TTC549 (cell line): Measurements from ENCODE around the gene NAAA.
"Not testable (repeated sequence)": the region's sequence is repeated elsewhere in the genome, so short reads cannot be mapped to it uniquely, and the experiment has no call there.

ENCODE experiments used
- FAIRE-seq: peaks from 2 replicates; lab custom pipeline; 2012; peaks lifted over from hg19 to GRCh38; lab: Jason Lieb, UNC

NAAA gene

DNA sequence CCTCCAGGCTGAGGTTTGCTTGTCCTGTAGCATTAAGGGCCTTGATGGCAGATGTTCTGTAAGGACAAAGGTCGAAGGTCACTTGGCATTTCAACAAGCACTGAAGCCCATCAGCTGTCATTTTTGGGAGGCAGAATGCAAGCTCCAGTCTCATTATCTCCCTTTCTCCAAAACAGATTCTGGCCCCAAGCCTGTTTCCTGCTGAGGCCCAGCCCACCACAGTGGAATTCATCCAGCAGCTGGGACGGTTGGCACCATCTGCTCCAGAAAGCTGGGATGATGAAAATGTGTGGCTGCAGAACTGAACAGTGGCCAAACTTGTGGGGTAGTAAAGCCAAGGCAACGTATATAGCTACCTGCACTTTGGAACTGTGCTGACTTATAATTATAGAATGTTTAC is 20.9 kb downstream of the NAAA start:
- FAIRE-seq = no peak

DNA sequence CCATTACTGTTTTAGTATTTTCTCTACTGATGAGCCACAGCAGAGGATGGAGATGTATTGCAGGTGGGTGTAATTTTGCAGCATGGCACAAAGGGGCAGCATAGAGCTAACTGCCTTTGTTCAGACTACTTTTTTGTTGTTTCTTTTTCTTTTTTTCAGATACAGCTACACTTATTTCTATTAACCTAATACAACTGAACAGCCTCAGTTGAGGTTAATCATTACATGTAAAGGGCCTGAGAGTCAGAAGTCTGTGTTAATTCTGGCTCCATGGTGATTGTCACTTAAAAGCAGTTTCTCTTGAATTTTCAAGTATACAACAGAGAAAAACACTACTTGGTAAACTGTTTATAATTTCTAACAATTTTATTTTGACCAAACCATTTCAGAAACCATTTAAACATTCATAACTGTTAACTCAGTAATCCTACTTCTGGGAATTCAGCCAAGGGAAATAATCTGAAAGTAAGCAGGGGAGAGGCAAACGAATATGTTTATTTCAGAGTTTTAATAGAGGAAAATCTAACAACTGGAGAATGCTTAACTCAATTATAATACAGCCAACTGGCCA is 24.6 kb downstream of the NAAA start:
- FAIRE-seq = peak; percentile 41

DNA sequence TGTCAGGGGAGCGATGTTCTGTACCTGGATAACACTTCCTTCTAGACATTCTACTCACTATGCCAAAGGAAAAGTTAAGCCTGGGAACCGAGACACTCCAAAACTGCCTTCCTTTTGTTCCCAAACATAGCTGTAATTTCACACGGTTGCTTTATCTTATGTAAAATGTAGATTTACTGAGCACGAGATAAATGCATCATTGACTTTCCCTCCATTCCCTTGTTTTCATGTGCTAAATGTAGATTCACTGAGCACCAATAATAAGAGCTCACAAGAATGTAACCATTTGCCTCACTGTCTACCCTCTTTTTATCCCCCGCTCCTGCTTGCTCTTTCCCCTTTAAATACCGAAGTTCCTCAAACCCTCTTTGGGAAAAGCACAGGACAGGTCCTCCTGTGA is 27.8 kb downstream of the NAAA start:
- no peak for FAIRE-seq

DNA sequence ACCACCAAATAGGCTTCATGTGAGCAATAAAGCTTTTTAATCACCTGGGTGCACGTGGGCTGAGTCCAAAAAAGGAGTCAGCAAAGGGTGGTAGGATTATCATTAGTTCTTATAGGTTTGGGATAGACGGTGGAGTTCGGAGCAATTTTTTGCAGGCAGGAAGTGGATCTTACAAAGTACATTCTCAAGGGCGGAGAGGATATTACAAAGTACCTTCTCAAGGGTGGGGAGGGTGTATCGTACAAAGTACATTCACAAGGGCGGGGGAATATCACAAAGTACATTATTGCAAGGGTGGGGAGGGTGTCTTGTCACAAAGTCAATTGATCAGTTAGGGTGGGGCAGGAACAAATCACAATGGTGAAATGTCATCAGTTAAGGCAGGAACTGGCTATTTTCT is 30.0 kb downstream of the NAAA start:
- not testable (repeated sequence) for FAIRE-seq

DNA sequence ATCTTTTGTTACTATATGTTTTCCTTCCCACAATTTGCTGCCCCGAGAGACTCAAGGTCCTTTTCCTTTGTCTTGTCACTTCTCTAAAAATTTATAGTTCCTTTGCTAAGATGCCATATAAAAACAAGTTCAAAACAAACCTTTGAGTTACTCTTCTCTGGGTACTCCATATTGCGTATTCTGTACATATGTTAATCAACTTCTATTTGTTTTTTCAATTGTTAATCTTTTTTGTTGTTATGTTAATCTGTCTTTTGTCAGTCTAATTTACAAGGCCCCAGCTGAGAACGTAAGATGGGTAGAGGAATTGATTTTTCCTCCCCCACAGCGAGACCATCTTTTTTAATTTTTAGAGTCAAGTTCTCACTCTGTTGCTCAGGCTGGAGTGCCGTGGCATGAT is 31.4 kb downstream of the NAAA start:
- FAIRE-seq = no peak

DNA sequence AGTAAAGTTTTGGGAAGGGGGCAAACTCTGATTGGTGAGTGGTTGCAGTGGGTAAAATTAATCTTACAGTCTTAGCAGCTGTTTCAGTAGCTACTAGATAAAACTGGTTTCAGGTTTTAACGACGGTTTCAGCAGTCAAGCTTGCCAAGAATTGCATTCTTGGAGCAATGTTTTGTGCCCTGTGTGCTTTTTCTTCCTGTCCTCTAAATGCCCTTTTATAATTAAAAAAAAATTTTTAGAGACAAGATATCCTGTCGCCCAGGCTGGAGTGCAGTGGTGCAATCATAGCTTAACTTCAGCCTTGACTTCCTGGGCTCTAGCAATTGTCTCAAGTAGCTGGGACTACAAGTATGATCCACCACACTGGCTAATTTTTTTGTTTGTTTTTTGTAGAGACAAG is 32.3 kb downstream of the NAAA start:
- FAIRE-seq = no peak

DNA sequence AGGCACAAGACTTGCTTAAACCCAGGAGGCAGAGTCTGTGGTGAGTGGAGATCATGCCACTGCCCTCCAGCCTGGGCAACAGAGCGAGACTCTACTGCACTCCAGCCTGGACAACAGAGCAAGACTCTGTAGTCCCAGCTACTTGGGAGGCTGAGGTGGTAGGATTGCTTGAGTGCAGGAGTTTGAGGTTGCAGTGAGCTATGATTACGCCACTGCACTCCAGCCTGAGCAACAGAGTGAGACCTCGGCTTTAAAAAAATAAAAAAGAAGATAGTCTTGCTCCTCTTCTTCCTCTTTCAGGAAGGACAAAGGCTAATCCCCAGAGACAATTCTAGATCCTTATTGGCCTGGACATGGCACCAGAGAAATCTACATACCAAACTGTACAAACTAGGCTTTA is 32.8 kb downstream of the NAAA start:
- no peak for FAIRE-seq

DNA sequence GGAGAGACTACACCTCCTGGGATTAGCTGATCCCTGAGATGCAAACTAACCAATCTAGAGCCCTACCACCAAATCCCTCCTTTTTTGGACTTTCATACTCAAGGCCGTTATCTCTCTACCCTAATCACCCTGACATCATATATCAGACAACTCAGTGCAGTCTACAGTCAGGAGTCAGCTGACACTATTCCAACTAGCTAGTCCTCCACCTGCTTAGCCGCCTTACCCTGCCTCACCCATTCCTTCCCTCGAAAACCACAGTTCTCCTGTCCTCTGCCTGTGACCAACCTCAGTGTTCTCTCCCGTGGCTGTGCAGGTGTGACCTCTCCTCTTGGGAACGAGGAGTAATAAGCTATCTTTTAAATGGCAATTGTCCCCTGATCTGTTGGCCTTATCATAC is 36.7 kb downstream of the NAAA start:
- no peak for FAIRE-seq

DNA sequence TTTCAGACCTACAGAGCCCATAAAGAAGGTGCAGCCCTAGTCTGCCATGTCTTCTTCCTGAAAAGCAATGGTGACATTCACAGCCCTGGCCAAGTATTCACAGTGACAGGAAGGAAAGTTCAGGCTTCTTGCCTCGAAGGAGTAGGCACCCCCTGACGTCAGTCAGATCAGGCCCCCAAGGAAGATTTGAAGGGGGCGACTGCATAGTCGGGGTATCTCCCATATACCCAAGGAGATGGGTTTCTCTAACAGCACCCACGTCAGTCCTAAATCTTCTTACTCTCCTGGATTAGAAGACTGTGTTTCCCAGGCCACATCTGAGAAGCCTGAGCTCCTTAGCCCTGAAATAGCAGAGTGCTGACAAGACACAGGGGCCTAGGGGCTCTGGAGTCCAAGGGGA is 38.5 kb downstream of the NAAA start, which contains the start of gene PPEF2:
Gene PPEF2, minus strand, starts transcription at position 101 of the 400 bp plus-strand sequence. CDS start 6,127 bp downstream, outside the sequence.
- FAIRE-seq = no peak

DNA sequence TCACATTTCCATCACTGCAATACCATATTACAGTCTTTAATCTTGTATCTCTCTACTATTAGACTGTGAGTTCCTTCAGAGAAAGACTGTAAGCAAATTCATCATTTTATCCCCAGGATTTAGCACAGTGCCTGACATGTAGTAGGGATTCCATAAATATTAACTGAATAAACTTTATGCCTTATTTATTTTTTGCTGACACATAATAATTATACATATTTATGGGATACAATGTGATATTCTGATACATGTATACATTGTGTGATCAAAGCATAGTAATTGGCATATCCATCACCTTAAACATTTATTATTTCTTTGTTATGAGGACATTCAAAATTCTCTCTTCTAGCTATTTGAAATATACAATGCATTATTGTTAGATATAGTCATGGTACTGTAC is 42.3 kb downstream of the NAAA start:
- FAIRE-seq = no peak

DNA sequence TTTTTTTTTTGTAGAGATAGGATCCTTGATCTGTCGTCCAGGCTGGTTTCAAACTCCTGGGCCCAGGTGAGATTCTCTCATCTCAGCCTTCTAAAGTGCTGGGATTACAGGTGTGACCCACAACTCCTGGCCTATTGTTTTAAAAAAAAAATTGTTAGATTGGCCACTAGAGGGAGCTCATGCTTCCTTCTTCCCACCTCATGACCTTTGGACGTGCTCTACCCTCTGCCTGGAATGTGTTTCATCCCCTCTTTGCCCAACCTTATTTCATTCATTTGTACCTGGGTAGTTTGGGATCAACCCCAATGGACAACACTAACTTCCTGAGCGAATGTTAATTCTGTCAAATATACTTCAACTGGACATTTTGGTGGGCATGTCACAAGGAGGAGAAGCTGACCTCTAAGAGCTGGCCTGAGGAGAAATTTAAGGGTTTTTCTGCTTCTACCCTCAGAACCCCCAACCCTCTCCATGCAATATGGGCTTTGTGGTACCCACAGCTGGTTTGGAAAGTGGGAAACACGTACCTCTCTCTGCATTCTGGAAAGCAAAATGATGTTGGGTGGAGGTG is 45.0 kb downstream of the NAAA start:
- FAIRE-seq = no peak

DNA sequence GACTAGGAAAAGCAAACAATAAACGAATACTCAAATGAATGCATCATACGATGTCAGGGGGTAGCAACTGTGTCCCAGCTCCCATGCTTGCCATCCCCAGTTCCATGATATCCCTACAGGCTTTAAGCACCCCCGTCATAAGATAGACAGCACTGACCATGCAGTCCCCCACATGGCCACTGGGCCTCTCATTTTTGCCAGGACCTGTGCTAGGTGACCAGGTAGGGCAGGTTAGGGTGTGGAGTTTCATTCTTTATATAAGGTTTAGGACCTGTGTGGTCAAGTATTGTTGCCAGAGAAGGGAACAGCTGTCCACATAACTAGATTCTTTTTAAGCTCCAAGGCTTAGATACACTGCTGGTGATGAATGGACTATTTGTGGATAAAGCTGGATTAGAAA is 48.3 kb downstream of the NAAA start:
- no peak for FAIRE-seq

DNA sequence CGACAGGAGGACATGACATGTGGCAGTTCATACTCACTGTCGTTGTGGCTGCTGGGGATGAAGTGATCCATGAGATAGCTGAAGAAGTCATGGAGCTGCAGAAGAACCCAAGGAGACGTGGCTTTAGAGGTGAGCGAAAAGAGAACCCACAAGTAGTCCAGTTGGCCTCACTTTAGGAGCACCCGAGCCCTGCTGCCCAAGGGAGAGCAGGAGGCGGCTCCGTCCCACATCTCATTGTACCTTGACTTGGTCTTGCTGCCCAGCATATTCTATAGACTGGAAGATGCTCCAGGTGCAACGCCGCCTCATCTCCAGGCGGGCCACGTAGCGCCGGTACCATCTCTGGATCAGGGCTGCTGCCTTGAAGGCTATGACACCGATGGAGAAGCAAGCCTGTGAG is 49.2 kb downstream of the NAAA start:
- no peak for FAIRE-seq

DNA sequence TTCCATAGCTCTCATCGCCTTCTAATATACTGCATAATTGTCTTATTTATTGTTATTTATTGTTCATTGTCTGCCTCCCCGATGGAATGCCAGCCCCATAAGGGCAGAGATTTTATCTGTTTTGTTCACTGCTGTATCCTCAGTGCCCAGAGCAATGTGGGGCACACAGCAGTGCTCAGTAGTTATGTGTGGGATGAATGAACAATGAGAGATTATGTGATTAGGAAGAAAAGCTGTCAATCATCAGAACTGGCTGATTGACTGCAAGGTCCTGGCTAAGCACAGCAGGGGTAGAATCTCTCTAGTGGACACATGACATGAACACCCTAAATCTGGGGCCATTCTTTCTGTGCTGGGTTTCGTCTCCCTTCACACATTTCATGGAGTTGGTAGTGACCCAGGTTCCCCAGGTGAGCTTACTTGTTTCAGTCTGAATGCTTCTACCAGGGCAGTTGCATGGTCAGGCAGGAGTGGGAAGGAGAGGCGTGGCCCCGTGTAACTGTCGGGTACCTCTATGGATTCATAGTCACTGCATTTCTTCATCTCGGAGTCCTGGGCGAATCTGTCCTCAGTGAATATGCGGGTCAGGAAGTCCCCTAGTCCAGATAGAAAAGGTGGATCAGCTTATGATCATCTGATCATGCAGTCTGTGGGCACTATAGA is 51.1 kb downstream of the NAAA start:
- no peak for FAIRE-seq

DNA sequence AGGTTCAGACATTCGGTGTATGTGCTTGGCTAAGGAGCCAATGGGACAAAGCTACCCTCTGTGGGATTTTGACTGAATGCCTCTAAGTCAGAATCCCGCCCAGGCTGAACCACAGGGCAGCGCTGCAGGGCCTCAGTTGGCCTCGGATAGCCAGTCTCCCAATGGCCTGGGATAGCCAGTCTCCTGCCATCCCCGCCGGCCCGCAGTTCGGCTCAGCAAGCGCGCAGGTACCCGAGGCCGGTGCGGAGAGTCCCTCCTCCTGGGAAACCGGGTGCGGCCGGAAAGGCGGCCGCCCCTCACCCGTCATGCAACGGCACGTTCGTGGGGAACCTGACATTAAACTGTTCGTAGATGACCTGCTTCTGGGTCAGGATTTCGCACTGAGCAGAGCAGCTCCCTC is 54.7 kb downstream of the NAAA start:
- no peak for FAIRE-seq

DNA sequence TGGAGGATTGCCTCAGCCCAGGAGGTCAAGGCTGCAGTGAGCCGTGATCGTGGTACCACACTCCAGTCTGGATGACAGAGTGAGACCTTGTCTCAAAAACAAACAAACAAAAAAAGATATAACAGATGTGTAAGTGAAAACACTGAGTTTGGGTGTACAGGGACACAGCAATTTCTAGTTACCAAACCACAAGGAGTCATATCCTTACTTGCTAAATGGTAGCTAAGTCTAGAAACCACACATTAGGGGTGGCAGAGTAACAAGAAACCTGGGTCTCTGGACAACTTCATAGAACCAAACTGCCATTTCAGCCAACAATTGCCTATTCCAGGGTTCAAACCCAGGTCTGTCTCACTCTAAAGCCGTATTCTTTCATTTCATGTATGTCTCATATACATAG is 59.3 kb downstream of the NAAA start:
- no peak for FAIRE-seq

DNA sequence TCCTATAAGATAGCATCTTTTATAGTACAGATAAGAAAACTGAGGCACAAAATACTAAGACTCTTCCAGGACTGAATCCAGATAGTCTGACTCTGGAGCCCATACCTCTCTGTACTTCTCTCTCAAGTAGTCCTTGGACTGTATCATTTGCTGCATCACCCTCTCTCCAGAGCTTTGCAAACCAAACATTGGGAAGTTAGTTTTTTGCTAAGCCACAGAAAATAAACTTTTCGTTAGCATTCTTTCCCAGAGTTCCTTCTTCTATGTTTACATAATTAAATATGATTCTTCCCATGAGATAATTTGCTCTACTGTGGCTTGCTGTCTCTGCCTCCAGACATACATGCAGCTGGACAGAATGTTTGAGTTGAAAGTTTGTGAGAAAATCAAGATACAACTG is 60.5 kb downstream of the NAAA start:
- FAIRE-seq = no peak

DNA sequence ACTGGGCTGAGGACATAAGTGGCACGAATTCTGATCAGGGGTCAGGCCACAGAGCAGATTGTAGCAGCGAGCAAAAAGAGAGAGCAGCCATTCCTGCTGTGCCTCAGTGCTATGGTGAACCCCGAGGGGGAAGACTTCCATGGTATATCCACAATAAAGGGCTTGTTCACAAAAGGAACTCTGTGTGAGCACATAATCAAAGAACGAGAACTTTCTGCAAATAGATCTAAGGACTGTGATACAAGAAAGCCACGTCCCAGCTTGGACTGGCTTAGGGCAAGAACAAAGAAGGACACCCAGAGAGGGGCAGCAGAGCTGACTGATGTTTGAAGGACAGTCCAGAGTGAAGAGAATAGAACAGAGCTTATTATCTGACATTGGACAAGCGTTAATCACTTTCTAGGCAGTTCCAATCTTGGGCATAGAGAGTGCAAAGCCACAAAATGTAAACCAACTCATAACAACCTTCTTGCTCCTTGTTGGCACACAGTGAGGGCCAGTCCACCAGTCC is 62.5 kb downstream of the NAAA start:
- no peak for FAIRE-seq

DNA sequence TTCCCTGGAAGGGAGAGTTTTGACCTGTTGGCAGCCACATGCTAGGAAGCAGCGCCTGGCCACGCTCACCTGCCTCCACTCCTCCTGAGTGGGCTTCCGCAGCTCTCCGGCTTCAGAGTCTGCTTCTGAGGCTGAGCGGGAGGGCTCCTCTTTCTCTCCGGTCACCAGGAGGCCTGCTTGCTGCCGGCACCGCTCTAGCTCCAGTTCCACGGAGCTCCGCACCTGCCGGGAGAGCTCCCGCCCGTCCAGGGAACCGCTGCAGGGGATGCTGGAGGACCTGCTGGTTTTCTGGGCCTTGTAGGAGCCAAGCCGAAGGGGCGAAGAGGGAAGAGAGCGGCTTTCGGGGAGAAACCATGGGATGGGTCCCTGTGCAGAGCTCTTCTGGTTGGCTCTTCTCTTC is 64.6 kb downstream of the NAAA start:
- FAIRE-seq = no peak

DNA sequence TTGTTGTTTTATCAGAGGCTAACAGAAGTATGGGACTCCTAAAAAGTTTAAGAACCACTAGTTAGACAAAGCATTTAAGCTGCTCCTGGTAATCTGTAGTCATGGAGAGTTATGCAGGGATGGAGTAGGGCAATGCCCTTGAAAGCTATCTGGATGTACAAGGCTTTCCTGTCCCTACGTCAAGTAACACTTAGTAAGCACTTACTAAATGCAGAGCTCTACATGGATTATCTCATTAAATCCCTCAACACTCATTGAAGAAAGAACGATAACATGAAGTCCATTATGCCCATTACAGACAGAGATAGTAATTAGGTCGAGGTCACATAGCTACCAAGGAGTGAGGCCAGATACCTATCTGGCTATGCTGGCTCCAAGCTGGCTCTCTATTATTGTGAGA is 71.7 kb downstream of the NAAA start:
- FAIRE-seq = no peak

DNA sequence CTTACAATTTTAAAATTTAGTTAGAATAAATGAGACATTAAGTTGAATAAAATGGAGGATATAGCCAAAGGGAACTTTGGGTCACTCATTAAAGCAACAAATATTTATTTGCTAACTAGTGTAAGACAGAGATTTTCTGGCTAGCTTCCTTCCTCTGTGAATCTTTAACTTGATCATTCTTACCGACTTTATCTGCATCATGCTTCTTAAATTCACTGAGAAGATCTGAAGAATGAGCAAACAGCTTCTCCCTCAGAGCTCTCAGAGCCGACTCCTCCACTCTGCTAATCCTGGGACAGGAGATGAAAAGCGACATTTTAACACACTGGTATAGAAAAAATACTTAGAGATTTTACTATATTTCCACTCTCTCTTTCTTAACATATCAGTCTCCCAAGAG is 73.7 kb downstream of the NAAA start:
- no peak for FAIRE-seq
